GM12801 (cell line): ENCODE results near the gene OPRM1.

Experiments used
- CTCF ChIP-seq: IDR thresholded peaks from one replicate; pipeline ENCODE4 v1.5.1; 2011; ENCODE audit warnings: control low read depth; ENCODE audit not compliant: insufficient read length; ENCODE audit errors: extremely low read depth

OPRM1 gene

GRCh38 chr6:154039231-154039842 lies at the start of gene OPRM1:
Gene OPRM1 (plus strand): TSS chr6:154039240. CDS start chr6:154039545, 305 bp downstream.
- no peak for TF ChIP-seq CTCF

- TF ChIP-seq CTCF: no peak
Measured at GRCh38 chr6:153989989-153990388, 49.1 kb upstream of the OPRM1 start.

GRCh38 chr6:153994004-153994403 lies 45.0 kb upstream of the OPRM1 start:
- no peak for TF ChIP-seq CTCF

GRCh38 chr6:153994811-153995210 lies 44.2 kb upstream of the OPRM1 start:
- TF ChIP-seq CTCF: no peak

GRCh38 chr6:153997221-153997620 lies 41.8 kb upstream of the OPRM1 start:
- no peak for TF ChIP-seq CTCF

GRCh38 chr6:154001494-154002285 lies 37.4 kb upstream of the OPRM1 start:
- TF ChIP-seq CTCF: no peak

- TF ChIP-seq CTCF: no peak
Measured at GRCh38 chr6:154002894-154003293, 36.1 kb upstream of the OPRM1 start.
